ENCODE results near the gene CHI3L1.

CHI3L1 gene

DNA sequence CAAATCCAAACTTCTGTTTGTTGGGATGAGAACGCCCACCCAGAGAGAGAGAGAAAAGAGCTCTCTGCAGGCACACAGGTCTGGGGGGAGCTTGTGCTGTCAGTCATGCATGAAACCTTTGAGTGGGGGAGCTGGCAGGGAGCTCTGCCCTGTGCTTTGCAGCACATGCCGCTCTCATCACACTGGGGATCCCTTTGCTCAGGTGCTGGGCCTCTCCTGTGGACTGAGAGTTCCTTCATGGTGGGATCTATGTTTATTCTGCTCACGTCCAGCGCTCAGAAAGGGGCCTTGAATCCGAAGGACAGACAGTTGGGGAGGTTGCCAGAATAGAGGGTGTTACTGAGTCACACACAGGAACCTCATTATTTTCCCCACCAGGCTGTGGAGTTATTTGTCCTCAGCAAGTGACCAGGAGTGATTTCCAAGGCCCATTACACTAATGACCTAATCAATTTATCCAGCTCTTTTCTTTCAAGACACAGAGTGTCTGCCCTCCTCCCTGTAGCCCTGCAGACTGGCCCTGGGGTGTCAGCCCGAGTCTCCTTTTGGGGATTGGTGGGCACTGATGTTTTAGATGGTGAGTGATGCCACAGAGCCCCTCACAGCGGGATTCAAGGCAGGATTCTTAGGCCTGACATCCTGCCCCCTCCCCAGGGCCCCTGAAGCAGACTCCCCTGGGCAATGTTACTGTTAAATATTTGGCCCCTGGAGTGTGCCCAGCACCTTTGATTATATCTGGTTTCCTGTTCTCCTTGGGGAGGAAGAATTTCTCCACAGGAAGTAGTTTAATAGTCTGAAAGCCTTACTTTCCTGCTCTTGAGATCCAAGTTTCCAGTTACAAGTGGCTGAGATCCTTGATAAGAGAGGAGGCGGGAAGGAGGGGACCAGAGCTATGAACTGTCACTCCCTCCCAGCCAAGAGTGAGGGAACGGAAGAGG is 33.2 kb downstream of the CHI3L1 start:
- H3K27ac ChIP-seq (ENCODE audit: low read depth, low read length), result no peak overlapping the region

DNA sequence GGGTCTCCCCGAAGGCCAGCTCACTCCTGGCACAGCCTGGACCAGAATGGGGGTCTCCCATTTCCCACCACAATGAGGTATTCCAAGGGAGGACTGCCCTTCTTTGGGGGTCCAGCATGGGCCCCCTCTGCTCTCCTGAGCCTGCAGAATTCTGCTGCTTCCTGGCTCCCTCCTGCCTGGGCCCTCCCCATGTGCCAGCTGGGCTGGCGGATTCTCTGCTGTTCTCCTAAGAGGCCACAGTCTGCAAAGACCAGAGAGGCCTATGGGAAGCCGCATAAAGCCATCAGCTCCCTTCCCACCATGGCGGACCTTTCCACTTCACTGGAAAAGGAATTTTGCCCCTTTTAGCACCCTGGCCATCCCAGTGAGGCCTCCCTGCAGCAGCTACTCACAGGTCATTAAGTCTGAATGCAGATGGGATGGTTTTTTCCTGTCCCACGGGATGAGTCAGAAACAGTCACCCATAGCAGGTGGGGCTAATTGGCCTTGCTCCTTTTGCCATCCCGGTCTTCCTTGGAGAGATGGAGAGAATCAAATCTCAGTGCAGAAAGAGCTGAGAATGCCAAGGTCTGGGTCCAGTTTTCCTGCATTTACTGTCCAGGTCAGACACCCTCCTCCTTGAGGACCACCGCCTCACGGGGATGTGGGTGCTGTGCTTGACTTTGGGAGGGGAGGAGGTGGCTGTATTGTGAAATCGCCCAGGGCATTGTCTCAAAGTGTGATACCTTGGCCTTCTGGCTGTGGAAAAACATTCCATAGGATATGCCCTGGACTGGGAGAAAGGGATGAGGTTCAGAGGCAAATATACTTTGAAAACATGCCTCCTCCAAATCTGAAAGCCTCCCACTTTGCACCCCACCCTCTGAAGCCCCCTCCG is 34.1 kb downstream of the CHI3L1 start:
- H3K27ac ChIP-seq (ENCODE audit: low read depth, low read length), result no peak overlapping the region
- H3K36me3 ChIP-seq (ENCODE audit: control insufficient read depth in 1 of 2, insufficient read depth in 2 of 2, low read length in 2 of 2), result no peaks in the 10 kb centered on the region
- peaks cover 0 to 2% of the 10 kb centered on the region in 2 donors for H3K27me3 ChIP-seq (ENCODE audit: control insufficient read depth in 1 of 2, insufficient read depth in 2 of 2, low read length in 2 of 2)
- H3K9me3 ChIP-seq (ENCODE audit: control insufficient read depth in 1 of 2, low read length in 2 of 2), result no peaks in the 10 kb centered on the region
- H3K4me3 ChIP-seq (ENCODE audit: low read depth in 1 of 2, low read length in 2 of 2), result no peak overlapping the region
- H3K4me1 ChIP-seq (ENCODE audit: control insufficient read depth in 1 of 2, insufficient read depth in 2 of 2, low read length in 2 of 2), result peaks cover 5 to 9% of the 10 kb centered on the region in 2 donors
- H3K9ac ChIP-seq (ENCODE audit: low read depth in 1 of 2, low read length in 2 of 2), result no peak overlapping the region

More for the DNA sequence above, 33.2 kb downstream of the CHI3L1 start:
- Histone ChIP-seq H3K4me3 (ENCODE audit: low read depth in 1 of 2, low read length in 2 of 2) (no peak overlapping the region), H3K9ac (ENCODE audit: low read depth in 1 of 2, low read length in 2 of 2) (no peak overlapping the region), H3K27me3 (ENCODE audit: control insufficient read depth in 1 of 2, insufficient read depth in 2 of 2, low read length in 2 of 2) (peaks cover 0 to 2% of the 10 kb centered on the region in 2 donors), H3K4me1 (ENCODE audit: control insufficient read depth in 1 of 2, insufficient read depth in 2 of 2, low read length in 2 of 2) (peaks cover 5 to 9% of the 10 kb centered on the region in 2 donors), H3K9me3 (ENCODE audit: control insufficient read depth in 1 of 2, low read length in 2 of 2) (no peaks in the 10 kb centered on the region), H3K36me3 (ENCODE audit: control insufficient read depth in 1 of 2, insufficient read depth in 2 of 2, low read length in 2 of 2) (no peaks in the 10 kb centered on the region)

DNA sequence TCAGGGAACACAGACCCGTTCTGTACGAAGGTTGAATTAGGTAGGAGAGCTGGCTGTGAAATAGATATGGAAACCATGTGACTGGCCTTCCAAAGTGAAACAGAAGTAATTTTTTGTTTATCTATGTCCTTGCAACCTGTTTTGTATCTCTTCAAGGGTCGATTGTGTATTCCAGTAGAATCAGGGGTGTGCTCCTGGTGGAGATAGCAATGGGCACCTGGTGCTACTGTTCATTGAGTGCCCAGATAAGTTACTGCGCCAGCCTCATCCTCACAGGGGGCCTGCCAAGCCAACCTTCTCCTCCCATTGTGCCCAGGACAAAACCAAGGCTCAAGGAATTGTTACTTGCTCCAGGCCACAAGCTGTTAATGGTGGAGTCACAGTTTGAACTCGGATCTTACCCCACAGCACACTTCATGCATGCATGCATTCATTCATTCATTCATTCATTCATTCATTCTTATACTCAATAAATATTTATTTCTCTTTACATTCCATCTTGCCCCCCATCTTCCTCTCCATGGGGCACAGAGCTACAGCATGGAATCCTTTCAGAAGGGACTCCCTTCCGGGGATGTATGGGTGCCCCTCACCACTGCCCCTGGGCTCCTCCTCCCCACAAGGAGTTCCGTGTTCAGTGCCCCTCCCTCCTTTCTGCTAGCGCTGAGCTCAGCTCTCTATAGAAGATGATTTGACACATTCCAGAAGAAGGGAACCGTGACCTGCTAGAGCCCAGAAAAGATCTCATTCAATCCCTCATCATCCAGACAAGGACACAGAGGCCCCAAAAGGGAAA is 34.9 kb downstream of the CHI3L1 start:
- peaks cover 5 to 9% of the 10 kb centered on the region in 2 donors for H3K4me1 ChIP-seq (ENCODE audit: control insufficient read depth in 1 of 2, insufficient read depth in 2 of 2, low read length in 2 of 2)
- H3K27ac ChIP-seq (ENCODE audit: low read depth, low read length), result no peak overlapping the region
- no peak overlapping the region for H3K9ac ChIP-seq (ENCODE audit: low read depth in 1 of 2, low read length in 2 of 2)
- H3K4me3 ChIP-seq (ENCODE audit: low read depth in 1 of 2, low read length in 2 of 2), result no peak overlapping the region
- peaks cover 0 to 2% of the 10 kb centered on the region in 2 donors for H3K27me3 ChIP-seq (ENCODE audit: control insufficient read depth in 1 of 2, insufficient read depth in 2 of 2, low read length in 2 of 2)
- no peaks in the 10 kb centered on the region for H3K36me3 ChIP-seq (ENCODE audit: control insufficient read depth in 1 of 2, insufficient read depth in 2 of 2, low read length in 2 of 2)
- H3K9me3 ChIP-seq (ENCODE audit: control insufficient read depth in 1 of 2, low read length in 2 of 2), result no peaks in the 10 kb centered on the region

DNA sequence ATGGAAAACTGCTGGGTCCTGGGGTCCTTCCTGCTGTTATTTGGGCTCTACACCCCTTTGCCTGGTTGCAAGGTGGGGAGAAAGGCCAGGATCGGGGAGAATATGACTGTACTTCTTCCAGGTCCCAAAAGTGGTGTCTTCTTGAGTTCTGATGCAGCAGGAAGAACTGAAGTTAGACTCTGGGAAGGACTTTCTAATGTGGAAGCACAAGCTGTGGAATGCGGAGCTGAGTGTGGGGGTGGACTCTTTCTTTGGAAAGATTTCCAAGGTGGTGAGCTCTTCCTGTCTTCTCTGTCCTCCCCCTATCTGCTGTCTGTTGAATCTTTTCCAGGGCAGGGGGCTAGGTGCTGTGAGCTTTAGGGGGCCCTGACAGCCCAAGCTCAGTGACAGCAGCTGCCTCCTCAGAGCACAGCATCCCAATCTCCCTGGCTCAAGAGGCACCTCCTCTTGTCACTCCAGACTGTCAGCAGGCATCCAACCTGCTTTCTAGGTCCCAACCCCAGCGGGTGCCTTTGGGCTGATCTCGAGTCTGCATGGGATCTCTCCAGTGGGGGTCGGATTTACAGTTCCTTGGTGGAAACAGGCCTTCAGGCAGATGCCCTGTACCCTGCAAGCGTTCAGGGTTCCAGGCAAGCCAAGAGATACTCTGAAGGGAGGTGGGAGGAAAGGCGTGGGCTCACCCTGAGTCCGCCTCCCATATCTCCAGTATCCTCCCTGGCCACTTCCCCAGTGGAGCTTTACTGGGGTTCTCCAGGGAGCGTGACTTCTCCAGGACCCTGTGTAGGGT is 35.8 kb downstream of the CHI3L1 start:
- Histone ChIP-seq H3K4me3 (ENCODE audit: low read depth in 1 of 2, low read length in 2 of 2) (no peak overlapping the region), H3K36me3 (ENCODE audit: control insufficient read depth in 1 of 2, insufficient read depth in 2 of 2, low read length in 2 of 2) (no peaks in the 10 kb centered on the region), H3K9ac (ENCODE audit: low read depth in 1 of 2, low read length in 2 of 2) (no peak overlapping the region), H3K27ac (ENCODE audit: low read depth, low read length) (no peak overlapping the region), H3K9me3 (ENCODE audit: control insufficient read depth in 1 of 2, low read length in 2 of 2) (no peaks in the 10 kb centered on the region), H3K27me3 (ENCODE audit: control insufficient read depth in 1 of 2, insufficient read depth in 2 of 2, low read length in 2 of 2) (peaks cover 0 to 2% of the 10 kb centered on the region in 2 donors), H3K4me1 (ENCODE audit: control insufficient read depth in 1 of 2, insufficient read depth in 2 of 2, low read length in 2 of 2) (peaks cover 0 to 6% of the 10 kb centered on the region in 2 donors)

DNA sequence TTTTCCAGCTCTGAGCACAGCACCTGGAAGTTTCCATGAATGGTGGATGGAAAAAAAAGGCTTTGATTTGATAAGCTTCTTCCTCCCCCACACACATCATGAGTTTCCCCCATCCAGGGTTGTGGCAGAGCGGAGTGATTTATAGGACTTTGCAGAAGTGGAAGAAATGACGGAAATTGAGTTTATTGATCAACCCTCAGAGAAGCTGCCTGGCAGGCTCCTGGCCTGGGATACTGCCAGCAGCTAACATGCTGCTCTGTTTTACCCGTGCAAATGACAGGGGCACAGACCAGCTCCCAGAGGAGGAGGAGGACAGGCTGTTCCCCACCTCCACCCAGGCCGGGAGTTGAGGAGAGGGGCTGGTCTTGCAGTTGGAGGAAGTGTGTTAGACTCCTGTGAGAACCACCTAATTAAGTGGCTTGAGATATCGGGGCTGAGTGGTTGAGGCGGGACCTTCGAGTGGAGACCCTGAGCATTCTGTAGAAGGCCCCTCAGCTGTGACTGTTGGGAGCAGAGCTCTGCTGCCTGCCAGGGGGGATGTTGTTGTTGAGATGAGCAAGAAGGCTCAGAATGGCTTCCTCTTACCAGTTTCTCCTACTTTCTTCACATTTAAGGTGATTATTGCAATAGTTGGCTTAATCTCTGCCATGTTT is 37.2 kb downstream of the CHI3L1 start:
- Histone ChIP-seq H3K36me3 (ENCODE audit: control insufficient read depth in 1 of 2, insufficient read depth in 2 of 2, low read length in 2 of 2) (no peaks in the 10 kb centered on the region), H3K9me3 (ENCODE audit: control insufficient read depth in 1 of 2, low read length in 2 of 2) (no peaks in the 10 kb centered on the region), H3K27me3 (ENCODE audit: control insufficient read depth in 1 of 2, insufficient read depth in 2 of 2, low read length in 2 of 2) (peaks cover 0 to 2% of the 10 kb centered on the region in 2 donors), H3K4me1 (ENCODE audit: control insufficient read depth in 1 of 2, insufficient read depth in 2 of 2, low read length in 2 of 2) (peaks cover 0 to 6% of the 10 kb centered on the region in 2 donors), H3K9ac (ENCODE audit: low read depth in 1 of 2, low read length in 2 of 2) (no peak overlapping the region), H3K4me3 (ENCODE audit: low read depth in 1 of 2, low read length in 2 of 2) (no peak overlapping the region), H3K27ac (ENCODE audit: low read depth, low read length) (no peak overlapping the region)

DNA sequence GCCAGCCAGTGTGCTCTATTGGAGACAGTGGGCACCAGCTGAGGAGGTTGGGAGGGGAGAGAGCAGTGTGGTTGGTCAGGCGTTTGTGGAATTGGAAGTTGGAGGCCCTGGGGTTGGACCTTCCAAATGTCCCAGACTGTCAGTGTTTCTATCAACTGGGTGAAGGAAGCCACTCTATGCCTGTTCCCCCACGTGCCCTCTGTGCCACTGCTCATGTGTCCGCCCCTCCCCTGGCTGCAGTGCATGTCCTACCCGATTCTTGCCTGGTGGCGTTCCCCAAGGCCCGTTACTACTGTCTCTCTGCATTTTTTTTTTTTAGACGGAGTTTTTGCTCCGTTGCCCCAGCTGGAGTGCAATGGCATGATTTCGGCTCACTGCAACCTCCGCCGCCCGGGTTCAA is 37.9 kb downstream of the CHI3L1 start:
- Histone ChIP-seq H3K9ac (ENCODE audit: low read depth in 1 of 2, low read length in 2 of 2) (no peak overlapping the region), H3K27ac (ENCODE audit: low read depth, low read length) (no peak overlapping the region), H3K36me3 (ENCODE audit: control insufficient read depth in 1 of 2, insufficient read depth in 2 of 2, low read length in 2 of 2) (no peaks in the 10 kb centered on the region), H3K4me3 (ENCODE audit: low read depth in 1 of 2, low read length in 2 of 2) (no peak overlapping the region), H3K9me3 (ENCODE audit: control insufficient read depth in 1 of 2, low read length in 2 of 2) (no peaks in the 10 kb centered on the region), H3K27me3 (ENCODE audit: control insufficient read depth in 1 of 2, insufficient read depth in 2 of 2, low read length in 2 of 2) (no peaks in the 10 kb centered on the region), H3K4me1 (ENCODE audit: control insufficient read depth in 1 of 2, insufficient read depth in 2 of 2, low read length in 2 of 2) (peaks cover 0 to 6% of the 10 kb centered on the region in 2 donors)

DNA sequence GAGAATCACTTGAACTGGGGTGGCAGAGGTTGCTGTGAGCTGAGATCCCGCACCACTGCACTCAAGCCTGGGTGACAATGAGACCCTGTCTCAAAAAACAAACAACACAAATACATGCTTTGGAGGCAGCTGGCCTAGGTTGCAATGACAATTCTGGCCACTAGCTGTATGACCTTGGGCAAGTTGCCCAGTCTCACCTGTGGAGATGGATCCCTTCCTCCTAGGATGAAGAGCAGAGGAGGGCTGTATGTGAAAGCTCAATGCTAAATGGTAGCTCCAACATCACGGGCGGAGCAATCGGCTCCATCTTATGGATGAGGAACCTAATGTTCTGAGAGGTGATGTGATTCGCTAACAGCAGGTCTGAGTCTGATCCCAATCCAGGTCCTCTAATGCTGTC is 38.4 kb downstream of the CHI3L1 start:
- Histone ChIP-seq H3K27ac (ENCODE audit: low read depth, low read length) (no peak overlapping the region), H3K4me3 (ENCODE audit: low read depth in 1 of 2, low read length in 2 of 2) (no peak overlapping the region), H3K36me3 (ENCODE audit: control insufficient read depth in 1 of 2, insufficient read depth in 2 of 2, low read length in 2 of 2) (no peaks in the 10 kb centered on the region), H3K27me3 (ENCODE audit: control insufficient read depth in 1 of 2, insufficient read depth in 2 of 2, low read length in 2 of 2) (no peaks in the 10 kb centered on the region), H3K9ac (ENCODE audit: low read depth in 1 of 2, low read length in 2 of 2) (no peak overlapping the region), H3K9me3 (ENCODE audit: control insufficient read depth in 1 of 2, low read length in 2 of 2) (no peaks in the 10 kb centered on the region), H3K4me1 (ENCODE audit: control insufficient read depth in 1 of 2, insufficient read depth in 2 of 2, low read length in 2 of 2) (peaks cover 0 to 6% of the 10 kb centered on the region in 2 donors)

DNA sequence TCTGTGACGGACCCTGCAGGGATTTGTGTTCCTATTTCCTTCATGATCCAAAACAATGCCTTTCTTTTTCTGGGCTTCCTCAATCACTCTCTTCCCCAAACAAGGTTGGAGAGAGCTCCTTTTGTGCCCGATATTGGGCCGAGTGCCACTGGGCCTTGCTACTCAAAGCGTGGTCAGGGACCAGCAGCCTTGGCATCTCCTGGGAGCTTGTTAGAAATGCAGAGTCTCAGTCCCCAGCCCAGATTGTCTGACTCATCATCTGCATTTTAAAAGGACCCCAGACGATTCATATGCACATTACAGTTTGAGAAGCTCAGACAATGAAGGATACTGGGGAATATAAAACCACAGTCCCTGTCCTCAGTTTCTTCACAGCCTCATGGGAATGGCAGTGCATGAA is 39.1 kb downstream of the CHI3L1 start:
- H3K27me3 ChIP-seq (ENCODE audit: control insufficient read depth in 1 of 2, insufficient read depth in 2 of 2, low read length in 2 of 2), result no peaks in the 10 kb centered on the region
- H3K4me1 ChIP-seq (ENCODE audit: control insufficient read depth in 1 of 2, insufficient read depth in 2 of 2, low read length in 2 of 2), result peaks cover 0 to 3% of the 10 kb centered on the region in 2 donors
- H3K9me3 ChIP-seq (ENCODE audit: control insufficient read depth in 1 of 2, low read length in 2 of 2), result no peaks in the 10 kb centered on the region
- H3K9ac ChIP-seq (ENCODE audit: low read depth in 1 of 2, low read length in 2 of 2), result no peak overlapping the region
- no peak overlapping the region for H3K4me3 ChIP-seq (ENCODE audit: low read depth in 1 of 2, low read length in 2 of 2)
- H3K27ac ChIP-seq (ENCODE audit: low read depth, low read length), result no peak overlapping the region
- H3K36me3 ChIP-seq (ENCODE audit: control insufficient read depth in 1 of 2, insufficient read depth in 2 of 2, low read length in 2 of 2), result no peaks in the 10 kb centered on the region

DNA sequence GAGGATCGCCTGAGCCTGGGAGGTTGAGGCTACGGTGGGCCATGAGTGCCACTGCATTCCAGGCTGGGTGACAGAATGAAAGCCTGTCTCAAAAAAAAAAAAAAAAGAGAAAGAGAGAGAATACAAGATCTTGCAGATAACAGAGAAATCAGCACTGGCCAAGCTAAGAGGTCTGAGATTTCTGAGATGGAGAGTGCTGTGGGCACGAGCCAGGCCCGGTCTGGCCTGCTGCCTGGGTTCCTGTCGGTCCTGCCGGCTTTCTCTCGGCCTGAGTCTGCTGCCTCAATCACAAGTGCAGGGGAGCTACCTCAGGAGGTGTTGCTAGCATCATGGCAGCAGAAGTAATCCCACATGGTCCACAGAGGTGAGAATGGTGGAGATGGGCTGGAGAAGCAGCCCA is 40.0 kb downstream of the CHI3L1 start:
- Histone ChIP-seq H3K9me3 (ENCODE audit: control insufficient read depth in 1 of 2, low read length in 2 of 2) (no peaks in the 10 kb centered on the region), H3K9ac (ENCODE audit: low read depth in 1 of 2, low read length in 2 of 2) (no peak overlapping the region), H3K27me3 (ENCODE audit: control insufficient read depth in 1 of 2, insufficient read depth in 2 of 2, low read length in 2 of 2) (no peaks in the 10 kb centered on the region), H3K4me1 (ENCODE audit: control insufficient read depth in 1 of 2, insufficient read depth in 2 of 2, low read length in 2 of 2) (peaks cover 0 to 3% of the 10 kb centered on the region in 2 donors), H3K27ac (ENCODE audit: low read depth, low read length) (no peak overlapping the region), H3K4me3 (ENCODE audit: low read depth in 1 of 2, low read length in 2 of 2) (no peak overlapping the region), H3K36me3 (ENCODE audit: control insufficient read depth in 1 of 2, insufficient read depth in 2 of 2, low read length in 2 of 2) (no peaks in the 10 kb centered on the region)
